K562 treated with DMSO at 1 percent for 24 hours (cell line): ENCODE data around the gene MARS1. TPM values are rescaled to one million over a fixed set of nuclear protein-coding genes. Genes with fewer than 3 reads are reported as not detected.

Experiments used
- total RNA-seq: library from RNA; unstranded; fragments of 300-600 nt; gene quantifications from 2 replicates; pipeline ENCODE4 v1.2.3, GENCODE V29; 2022; ENCODE audit warnings: low read depth; ENCODE audit not compliant: insufficient read depth

Gene MARS1
- 479 TPM in 2 replicates for total RNA-seq

GRCh38 chr12:57487597-57488401 is at the start of gene MARS1:
MARS1 (plus strand) TSS chr12:57488068; CDS start chr12:57488091, 23 bp downstream.

GRCh38 chr12:57454566-57455373 is 33.1 kb upstream of the MARS1 start, which contains the start of gene INHBE:
INHBE (plus strand) TSS chr12:57455307; CDS start chr12:57455537, 230 bp downstream.

GRCh38 chr12:57459750-57460467 is 28.0 kb upstream of the MARS1 start, which contains the start of gene GLI1:
GLI1 (plus strand) TSS chr12:57459785; CDS start chr12:57463692, 3,907 bp downstream.

GRCh38 chr12:57479376-57480115 is 8.3 kb upstream of the MARS1 start, which contains the start of gene ARHGAP9:
ARHGAP9 (minus strand) TSS chr12:57479866; CDS start chr12:57479406, 460 bp downstream.

GRCh38 chr12:57520053-57520818 is 32.4 kb downstream of the MARS1 start, which contains the start of gene DDIT3:
DDIT3 (minus strand) TSS chr12:57520514; CDS start chr12:57517406, 3,108 bp downstream.

GRCh38 chr12:57522011-57522886 is 34.4 kb downstream of the MARS1 start, which contains the start of gene MBD6:
MBD6 (plus strand) TSS chr12:57522824; CDS start chr12:57524304, 1,480 bp downstream.

GRCh38 chr12:57546438-57547287 is 58.8 kb downstream of the MARS1 start, which contains the start of gene DCTN2:
DCTN2 (minus strand) TSS chr12:57547192; CDS start chr12:57547063, 129 bp downstream.

GRCh38 chr12:57549909-57550640 is 62.2 kb downstream of the MARS1 start, which contains the start of gene KIF5A:
KIF5A (plus strand) TSS chr12:57550044; CDS start chr12:57550272, 228 bp downstream.

Other genes with a start within 250 kb of the MARS1 start
- 5.2 and 7.9 TPM in 2 replicates for gene STAC3, start 236.9 kb upstream of the MARS1 start, total RNA-seq
- gene R3HDM2, start 57.0 kb upstream of the MARS1 start, total RNA-seq, result 23.0 and 24.6 TPM in 2 replicates
- 0.27 and 0.32 TPM in 2 replicates for gene INHBC, start 53.3 kb upstream of the MARS1 start, total RNA-seq
- gene INHBE, start 32.8 kb upstream of the MARS1 start, total RNA-seq, result 63.1 and 79.5 TPM in 2 replicates
- gene GLI1, start 28.3 kb upstream of the MARS1 start, total RNA-seq, result 0.80 and 2.3 TPM in 2 replicates
- 7.9 and 8.7 TPM in 2 replicates for gene ARHGAP9, start 8.2 kb upstream of the MARS1 start, total RNA-seq
- 196 and 208 TPM in 2 replicates for gene DDIT3, start 32.4 kb downstream of the MARS1 start, total RNA-seq
- gene MBD6, start 34.8 kb downstream of the MARS1 start, total RNA-seq, result 26.8 and 32.7 TPM in 2 replicates
- gene DCTN2, start 59.1 kb downstream of the MARS1 start, total RNA-seq, result 184 and 186 TPM in 2 replicates
- 11.0 and 12.9 TPM in 2 replicates for gene KIF5A, start 62.0 kb downstream of the MARS1 start, total RNA-seq
- gene PIP4K2C, start 103.1 kb downstream of the MARS1 start, total RNA-seq, result 34.6 and 38.6 TPM in 2 replicates
- gene DTX3, start 116.8 kb downstream of the MARS1 start, total RNA-seq, result not detected in 2 replicates
- gene ARHGEF25, start 123.4 kb downstream of the MARS1 start, total RNA-seq, result 16.4 and 17.6 TPM in 2 replicates
- gene B4GALNT1, start 145.1 kb downstream of the MARS1 start, total RNA-seq, result 67.2 and 69.6 TPM in 2 replicates
- gene OS9, start 206.1 kb downstream of the MARS1 start, total RNA-seq, result 291 and 302 TPM in 2 replicates